ENCODE measurements around the gene ZNF880.

- TF ChIP-seq POLR2AphosphoS5 (IDR thresholded peaks at IDR 0.05; ENCODE audit: low read depth, low read length) (no peak), SIN3A (IDR thresholded peaks at IDR 0.05; ENCODE audit: borderline replicate concordance, insufficient read depth, low read depth, low read length) (no peak), REST (IDR thresholded peaks at IDR 0.05; ENCODE audit: insufficient read depth in 1 of 2, low read depth in 2 of 2, low read length in 1 of 2) (no peak)
- TF ChIP-seq, protein P1, sequence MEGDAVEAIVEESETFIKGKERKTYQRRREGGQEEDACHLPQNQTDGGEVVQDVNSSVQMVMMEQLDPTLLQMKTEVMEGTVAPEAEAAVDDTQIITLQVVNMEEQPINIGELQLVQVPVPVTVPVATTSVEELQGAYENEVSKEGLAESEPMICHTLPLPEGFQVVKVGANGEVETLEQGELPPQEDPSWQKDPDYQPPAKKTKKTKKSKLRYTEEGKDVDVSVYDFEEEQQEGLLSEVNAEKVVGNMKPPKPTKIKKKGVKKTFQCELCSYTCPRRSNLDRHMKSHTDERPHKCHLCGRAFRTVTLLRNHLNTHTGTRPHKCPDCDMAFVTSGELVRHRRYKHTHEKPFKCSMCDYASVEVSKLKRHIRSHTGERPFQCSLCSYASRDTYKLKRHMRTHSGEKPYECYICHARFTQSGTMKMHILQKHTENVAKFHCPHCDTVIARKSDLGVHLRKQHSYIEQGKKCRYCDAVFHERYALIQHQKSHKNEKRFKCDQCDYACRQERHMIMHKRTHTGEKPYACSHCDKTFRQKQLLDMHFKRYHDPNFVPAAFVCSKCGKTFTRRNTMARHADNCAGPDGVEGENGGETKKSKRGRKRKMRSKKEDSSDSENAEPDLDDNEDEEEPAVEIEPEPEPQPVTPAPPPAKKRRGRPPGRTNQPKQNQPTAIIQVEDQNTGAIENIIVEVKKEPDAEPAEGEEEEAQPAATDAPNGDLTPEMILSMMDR (IDR thresholded peaks at IDR 0.05) = no peak
Measured at GRCh38 chr19:52345162-52345561, 24.6 kb upstream of the ZNF880 start.

Data from Panc1 (cell line).